H1 (cell line): ENCODE results near the gene NFIA. TPM values are rescaled to one million over a fixed set of nuclear protein-coding genes. Genes with fewer than 3 reads are reported as not detected.

ENCODE experiments used
- CTCF ChIA-PET: fragments of 300-600 bp; sonication (Branson Sonifier 250); formaldehyde crosslinking; loops from one replicate; lab custom pipeline; 2021; ENCODE audit not compliant: partially characterized antibody; lab: Charles Lee
- POLR2A ChIA-PET: fragments of 300-600 bp; sonication (Branson Sonifier 250); formaldehyde crosslinking; loops from one replicate; lab custom pipeline; 2021; ENCODE audit warnings: inconsistent platforms; ENCODE audit not compliant: partially characterized antibody; lab: Charles Lee
- DNase-seq, 2 experiments: peaks; one replicate each; pipeline versions ENCODE4 v3.0.0 to v3.0.0-alpha.2; 2010 to 2022; ENCODE audit warnings: low spot score in 2 of 2, low read depth in 1 of 2, mixed read lengths in 1 of 2
- FAIRE-seq: peaks from 2 replicates; lab custom pipeline; 2011; peaks lifted over from hg19 to GRCh38; lab: Jason Lieb, UNC
- H2AFZ ChIP-seq: 2 replicates; pipeline ENCODE4 v1.8.1; 2012; ENCODE audit warnings: low read length, inconsistent platforms
- H2AK5ac ChIP-seq: 2 replicates; pipeline ENCODE4 v1.6.1; 2013; ENCODE audit warnings: low read depth, low read length
- H2BK120ac ChIP-seq: replicated peaks from 2 replicates; pipeline ENCODE3; 2013; ENCODE audit warnings: low read depth, low read length, inconsistent platforms
- H2BK12ac ChIP-seq: 2 replicates; pipeline ENCODE4 v1.6.1; 2013; ENCODE audit warnings: low read depth, low read length
- H2BK15ac ChIP-seq: 2 replicates; pipeline ENCODE4 v1.6.1; 2013; ENCODE audit warnings: low read length
- H2BK20ac ChIP-seq: 2 replicates; pipeline ENCODE4 v1.6.1; 2013; ENCODE audit warnings: low read length
- H2BK5ac ChIP-seq: 2 replicates; pipeline ENCODE4 v1.6.1; 2013; ENCODE audit warnings: low read depth, low read length
- H3K14ac ChIP-seq: 2 replicates; pipeline ENCODE4 v1.6.1; 2013; ENCODE audit warnings: inconsistent platforms; ENCODE audit not compliant: insufficient read length
- H3K18ac ChIP-seq: 2 replicates; pipeline ENCODE4 v1.6.1; 2013; ENCODE audit warnings: low read length; ENCODE audit errors: extremely low read depth
- H3K23ac ChIP-seq: 2 replicates; pipeline ENCODE4 v1.6.1; 2013; ENCODE audit warnings: inconsistent platforms; ENCODE audit not compliant: insufficient read length
- H3K23me2 ChIP-seq: 2 replicates; pipeline ENCODE4 v1.6.1; 2013; ENCODE audit warnings: low read depth, low read length
- H3K27ac ChIP-seq: 2 replicates; pipeline ENCODE4 v1.6.1; 2011; ENCODE audit warnings: low read depth, low read length, inconsistent platforms
- H3K27me3 ChIP-seq, 4 experiments: replicated peaks in 1 of 4; 1 replicate in 1 of 4; 2 replicates in 3 of 4; pipeline versions ENCODE4 v1.6.1 to v1.8.1; 2011 to 2013; ENCODE audit warnings: low read length in 3 of 4, mild to moderate bottlenecking in 3 of 4, inconsistent platforms in 2 of 4, mixed read lengths in 2 of 4, moderate library complexity in 1 of 4; ENCODE audit not compliant: control insufficient read depth in 3 of 4, insufficient read depth in 3 of 4; ENCODE audit errors: extremely low read depth in 1 of 4
- H3K36me3 ChIP-seq, 4 experiments: 2 replicates each; pipeline versions ENCODE4 v1.6.1 to v1.8.1; 2011 to 2013; ENCODE audit warnings: mild to moderate bottlenecking in 4 of 4, low read length in 3 of 4, moderate library complexity in 2 of 4, control low read depth in 1 of 4, inconsistent platforms in 1 of 4; ENCODE audit not compliant: insufficient read depth in 4 of 4, control insufficient read depth in 2 of 4
- H3K4ac ChIP-seq: replicated peaks from 2 replicates; pipeline ENCODE3; 2013; ENCODE audit warnings: low read length, low read depth, mixed read lengths, inconsistent platforms; ENCODE audit not compliant: insufficient read length
- H3K4me1 ChIP-seq, 4 experiments: replicated peaks in 1 of 4; 1 replicate in 1 of 4; 2 replicates in 3 of 4; pipeline versions ENCODE4 v1.6.1 to v1.8.1; 2011 to 2013; ENCODE audit warnings: low read length in 3 of 4, inconsistent platforms in 2 of 4, mixed read lengths in 1 of 4; ENCODE audit not compliant: insufficient read depth in 4 of 4, control insufficient read depth in 3 of 4
- H3K4me2 ChIP-seq, 2 experiments: 2 replicates each; pipeline versions ENCODE4 v1.6.1 to v1.8.1; 2011 to 2013; ENCODE audit warnings: low read depth in 2 of 2, low read length in 2 of 2, control low read depth in 1 of 2, inconsistent platforms in 1 of 2, mild to moderate bottlenecking in 1 of 2; ENCODE audit not compliant: insufficient read depth in 1 of 2
- H3K4me3 ChIP-seq, 4 experiments: fragments of 200-600, 300-600 bp in 1 of 4; sonication (generic), shearing (Covaris generic), sonication (Bioruptor Twin) in 1 of 4; 2 replicates each; pipeline versions ENCODE4 v1.5.1 to v1.8.1; 2011 to 2016; ENCODE audit warnings: low read length in 4 of 4, low read depth in 3 of 4, control low read depth in 2 of 4, inconsistent platforms in 2 of 4, mild to moderate bottlenecking in 2 of 4, mixed read lengths in 1 of 4, moderate library complexity in 1 of 4; ENCODE audit not compliant: insufficient read depth in 2 of 4; ENCODE audit errors: extremely low read depth in 1 of 4
- H3K56ac ChIP-seq: replicated peaks from 2 replicates; pipeline ENCODE3; 2013; ENCODE audit warnings: low read depth, mild to moderate bottlenecking, mixed read lengths, low read length, inconsistent platforms; ENCODE audit not compliant: insufficient read length
- H3K79me1 ChIP-seq: 2 replicates; pipeline ENCODE4 v1.6.1; 2013; ENCODE audit warnings: low read depth, low read length, control low read depth
- H3K79me2 ChIP-seq, 2 experiments: 2 replicates each; pipeline versions ENCODE4 v1.6.1 to v1.8.1; 2012 to 2013; ENCODE audit warnings: low read length in 2 of 2, mild to moderate bottlenecking in 2 of 2, inconsistent platforms in 1 of 2; ENCODE audit not compliant: insufficient read depth in 2 of 2, control insufficient read depth in 1 of 2
- H3K9ac ChIP-seq, 4 experiments: replicated peaks in 1 of 4; 1 replicate in 1 of 4; 2 replicates in 3 of 4; pipeline versions ENCODE4 v1.6.1 to v1.8.1; 2011 to 2013; ENCODE audit warnings: low read depth in 3 of 4, low read length in 3 of 4, control low read depth in 2 of 4, mild to moderate bottlenecking in 2 of 4, moderate library complexity in 2 of 4, inconsistent platforms in 1 of 4; ENCODE audit errors: extremely low read depth in 1 of 4
- H3K9me3 ChIP-seq, 2 experiments: 2 replicates each; pipeline versions ENCODE4 v1.6.1 to v1.8.1; 2012 to 2013; ENCODE audit warnings: mild to moderate bottlenecking in 2 of 2, moderate library complexity in 2 of 2, control low read depth in 1 of 2, inconsistent platforms in 1 of 2, low read depth in 1 of 2, low read length in 1 of 2, mixed read lengths in 1 of 2; ENCODE audit not compliant: insufficient read depth in 2 of 2
- H4K20me1 ChIP-seq, 2 experiments: replicated peaks in 1 of 2; 2 replicates each; pipeline versions ENCODE3 to v1.8.1; 2011 to 2013; ENCODE audit warnings: inconsistent platforms in 2 of 2, low read length in 2 of 2, mild to moderate bottlenecking in 1 of 2; ENCODE audit not compliant: insufficient read depth in 2 of 2, control insufficient read depth in 1 of 2
- H4K5ac ChIP-seq: 2 replicates; pipeline ENCODE4 v1.6.1; 2013; ENCODE audit warnings: low read length, low read depth, mixed read lengths, inconsistent platforms; ENCODE audit not compliant: insufficient read length
- H4K8ac ChIP-seq: 2 replicates; pipeline ENCODE4 v1.8.0; 2013; ENCODE audit warnings: mild to moderate bottlenecking, moderate library complexity, low read length, inconsistent platforms; ENCODE audit not compliant: insufficient read depth; ENCODE audit errors: extremely low read depth
- H4K91ac ChIP-seq: replicated peaks from 2 replicates; pipeline ENCODE3; 2013; ENCODE audit warnings: low read length, mixed read lengths, inconsistent platforms; ENCODE audit not compliant: insufficient read length
- ATF3 ChIP-seq: IDR thresholded peaks from 2 replicates; pipeline ENCODE4 v1.6.1; 2011; ENCODE audit warnings: low read depth, mild to moderate bottlenecking, low read length; ENCODE audit not compliant: insufficient read depth
- BRCA1 ChIP-seq: IDR thresholded peaks from 2 replicates; pipeline ENCODE4 v1.6.1; 2012; ENCODE audit warnings: low read depth, low read length, improper control_type of control experiment
- CBX8 ChIP-seq: fragments of 300-800, 300-1000 bp; sonication (generic); IDR thresholded peaks from 2 replicates; pipeline ENCODE4 v1.7.1; 2016; ENCODE audit warnings: low read depth, low read length, borderline replicate concordance
- CEBPB ChIP-seq: IDR thresholded peaks from 2 replicates; pipeline ENCODE4 v1.6.1; 2012; ENCODE audit warnings: low read depth, low read length
- CREB1 ChIP-seq: IDR thresholded peaks from 2 replicates; pipeline ENCODE4 v1.6.1; 2012; ENCODE audit warnings: inconsistent platforms
- MAFK ChIP-seq: IDR thresholded peaks from 2 replicates; pipeline ENCODE4 v1.6.1; 2012; ENCODE audit warnings: low read depth, mild to moderate bottlenecking, improper control_type of control experiment, low read length
- NRF1 ChIP-seq: IDR thresholded peaks from 2 replicates; pipeline ENCODE4 v1.6.1; 2011; ENCODE audit warnings: mild to moderate bottlenecking, low read depth, low read length, improper control_type of control experiment
- SAP30 ChIP-seq: fragments of 300-600 bp; sonication (generic); IDR thresholded peaks from 2 replicates; pipeline ENCODE4 v1.7.1; 2012; ENCODE audit warnings: low read length, moderate library complexity, mild to moderate bottlenecking, inconsistent platforms; ENCODE audit not compliant: insufficient read depth, insufficient replicate concordance
- SIN3A ChIP-seq, 2 experiments: IDR thresholded peaks in 1 of 2; conservative IDR thresholded peaks in 1 of 2; 2 replicates each; pipeline ENCODE4 v1.6.1; 2011 to 2012; ENCODE audit warnings: low read length in 2 of 2, improper control_type of control experiment in 1 of 2, low read depth in 1 of 2, mild to moderate bottlenecking in 1 of 2
- ZNF274 ChIP-seq: IDR thresholded peaks from 2 replicates; pipeline ENCODE4 v1.7.0; 2012; ENCODE audit warnings: low read length, borderline replicate concordance; ENCODE audit errors: extremely low read depth
- WGBS, 2 experiments: shearing (Covaris generic) in 1 of 2; methylation state at CpG; one replicate each; pipeline versions ENCODE4 v1.1.6 to v1.1.7; 2013 to 2015; ENCODE audit warnings: low lambda C conversion rate in 2 of 2, mixed read lengths in 2 of 2, inconsistent platforms in 1 of 2, low coverage in 1 of 2, missing lambda C conversion rate in 1 of 2; ENCODE audit not compliant: insufficient replicate concordance in 2 of 2, insufficient coverage in 1 of 2, insufficient read length in 1 of 2; ENCODE audit errors: extremely low coverage in 1 of 2, missing lambda C conversion rate in 1 of 2; 5-methylcytosine and 5-hydroxymethylcytosine counted together
- polyA plus RNA-seq, 7 experiments: library from polyadenylated mRNA; depleted of rRNA in 3 of 7; stranded (reverse) in 5 of 7; unstranded in 2 of 7; fragments of >200 nt in 5 of 7; fragments of 200-250 nt in 2 of 7; gene quantifications; 1 replicate in 5 of 7; 2 replicates in 1 of 7; 4 replicates in 1 of 7; pipeline versions ENCODE4 v1.2.1 to v1.2.3, GENCODE V29; 2011 to 2013; ENCODE audit warnings: missing spikeins in 2 of 7, mixed read lengths in 2 of 7
- total RNA-seq: library from RNA; stranded (reverse); fragmentation: NEBNext Ultra II Directional; extraction: Animal tissue kit (Norgen Biotek cat#: 25700); gene quantifications from 2 replicates; pipeline ENCODE4 v1.2.1, GENCODE V29; 2021

NFIA gene
- total and polyA plus RNA-seq, 2 of the 8 experiments (the other 6 are each of a cell fraction or from before 2014, with no cell fraction given) = 1.8 to 2.3 TPM

GRCh38 chr1:61448914-61449313 lies 366.6 kb downstream of the NFIA start:
- H3K4me1 ChIP-seq = peaks cover 0 to 12% (median under 1%) of the 10 kb centered on the region in 4 experiments; a peak in 3 of 7 replicates
- H3K36me3 ChIP-seq = no peaks in the 10 kb centered on the region
- H2AFZ ChIP-seq = no peak overlapping the region
- H3K9ac ChIP-seq = no peak overlapping the region
- ChIA-PET CTCF (interaction anchor here (0.9 to 1.2 kb wide), 2 partner anchors 98 to 564 kb away, joined by 3 to 4 read pairs; no protein-coding TSS in a partner anchor), POLR2A (no interaction called here)
- no peak overlapping the region for H3K4me3 ChIP-seq
- no peak overlapping the region for H2BK120ac ChIP-seq
- H4K20me1 ChIP-seq = no peaks in the 10 kb centered on the region
- H4K8ac ChIP-seq = peak overlapping the region; percentile 58
- H3K27me3 ChIP-seq = no peaks in the 10 kb centered on the region
- WGBS, 2 experiments = 93% methylated on average over 9 of the region's 9 CpGs; no CpG with 5 or more reads in 1 of the 2 experiments
- no peaks in the 10 kb centered on the region for H3K9me3 ChIP-seq
- H3K79me2 ChIP-seq = no peaks in the 10 kb centered on the region
- FAIRE-seq (no peak), DNase-seq (no peak)
- H2BK20ac ChIP-seq = no peak overlapping the region
- no peak for TF ChIP-seq SIN3A (conservative IDR thresholded peaks at IDR 0.05 in 1 of 2, IDR thresholded peaks at IDR 0.05 in 1 of 2; ENCODE audit: low read depth in 1 of 2, low read length in 2 of 2)
- TF ChIP-seq ZNF274 = no peak
- no peak for TF ChIP-seq CEBPB
- TF ChIP-seq CBX8 = no peak
- no peak for TF ChIP-seq CREB1
- no peak for TF ChIP-seq BRCA1
- TF ChIP-seq SAP30 = no peak
- TF ChIP-seq ATF3 = no peak
- TF ChIP-seq MAFK = no peak
- no peak for TF ChIP-seq NRF1
- no peaks in the 10 kb centered on the region for H3K23me2 ChIP-seq
- H2BK5ac ChIP-seq = no peak overlapping the region
- no peak overlapping the region for H3K18ac ChIP-seq
- no peak overlapping the region for H2AK5ac ChIP-seq
- H2BK15ac ChIP-seq = no peak overlapping the region
- H4K91ac ChIP-seq = no peak overlapping the region
- H4K5ac ChIP-seq = no peak overlapping the region
- no peak overlapping the region for H3K4me2 ChIP-seq
- H3K14ac ChIP-seq = no peak overlapping the region
- H2BK12ac ChIP-seq = no peak overlapping the region
- no peak overlapping the region for H3K4ac ChIP-seq
- no peaks in the 10 kb centered on the region for H3K79me1 ChIP-seq
- H3K23ac ChIP-seq = no peak overlapping the region
- no peak overlapping the region for H3K27ac ChIP-seq
- no peak overlapping the region for H3K56ac ChIP-seq
